PC-9 (cell line): ENCODE measurements around the gene DOCK7. TPM values are rescaled to one million over a fixed set of nuclear protein-coding genes. Genes with fewer than 3 reads are reported as not detected.

ENCODE experiments used
- BruUV-seq: library from RNA; stranded (reverse); fragments of 400-500 nt; replicated peaks from 2 replicates; lab custom pipeline; 2021; lab: Mats Ljungman, UMichigan
- CTCF ChIA-PET: fragments of 300-600 bp; sonication (Branson Sonifier 250); formaldehyde crosslinking; loops from one replicate; lab custom pipeline; 2022; ENCODE audit warnings: antibody characterized with exemption; lab: Charles Lee
- POLR2A ChIA-PET: fragments of 300-600 bp; sonication (Branson Sonifier 250); formaldehyde crosslinking; loops from one replicate; lab custom pipeline; 2022; ENCODE audit warnings: antibody characterized with exemption; ENCODE audit not compliant: unreplicated experiment; lab: Charles Lee
- DNase-seq, 2 experiments: peaks; one replicate each; pipeline versions ENCODE4 v3.0.0 to v3.0.0-alpha.2; 2015 to 2022; ENCODE audit warnings: mixed read lengths in 1 of 2
- H2AFZ ChIP-seq: fragments of 200-600 bp; sonication (generic); 2 replicates; pipeline ENCODE4 v1.8.1; 2017; ENCODE audit warnings: antibody characterized with exemption
- H3F3A ChIP-seq: fragments of 200-600 bp; sonication (generic); 2 replicates; pipeline ENCODE4 v1.8.1; 2017; ENCODE audit warnings: antibody characterized with exemption, mild to moderate bottlenecking, low read depth; ENCODE audit not compliant: insufficient read depth
- H3K27ac ChIP-seq: fragments of 200-600 bp; sonication (generic); 2 replicates; pipeline ENCODE4 v1.6.1; 2016; ENCODE audit warnings: mixed run types
- H3K27me3 ChIP-seq: fragments of 200-600 bp; sonication (generic); 2 replicates; pipeline ENCODE4 v1.6.1; 2016; ENCODE audit warnings: low read depth, mixed run types; ENCODE audit not compliant: insufficient read depth
- H3K36me3 ChIP-seq: fragments of 200-600 bp; sonication (generic); 2 replicates; pipeline ENCODE4 v1.6.1; 2016; ENCODE audit warnings: low read depth, mixed run types
- H3K4me1 ChIP-seq: fragments of 200-600 bp; sonication (generic); replicated peaks from 2 replicates; pipeline ENCODE4 v1.6.1; 2016; ENCODE audit warnings: mixed run types; ENCODE audit not compliant: insufficient read depth
- H3K4me2 ChIP-seq: fragments of 200-600 bp; sonication (generic); 2 replicates; pipeline ENCODE4 v1.6.1; 2017; ENCODE audit warnings: mixed run types
- H3K4me3 ChIP-seq: fragments of 200-600 bp; sonication (generic); 2 replicates; pipeline ENCODE4 v1.6.1; 2016; ENCODE audit warnings: mixed run types
- H3K79me2 ChIP-seq: fragments of 200-600 bp; sonication (generic); 2 replicates; pipeline ENCODE4 v1.6.1; 2017; ENCODE audit warnings: low read depth, mixed run types
- H3K9me2 ChIP-seq: fragments of 200-600 bp; sonication (generic); 2 replicates; pipeline ENCODE4 v1.8.1; 2017; ENCODE audit warnings: mild to moderate bottlenecking; ENCODE audit not compliant: insufficient read depth
- H3K9me3 ChIP-seq: fragments of 200-600 bp; sonication (generic); 2 replicates; pipeline ENCODE4 v1.8.1; 2016; ENCODE audit warnings: low read depth; ENCODE audit not compliant: insufficient read depth
- H4K20me1 ChIP-seq: fragments of 200-600 bp; sonication (generic); 2 replicates; pipeline ENCODE4 v1.8.1; 2017; ENCODE audit not compliant: insufficient read depth
- CTCF ChIP-seq: fragments of 200-600 bp; sonication (generic); conservative IDR thresholded peaks from 2 replicates; pipeline ENCODE4 v1.6.1; 2017; ENCODE audit warnings: mixed run types, antibody characterized with exemption, mild to moderate bottlenecking, moderate library complexity
- EZH2 ChIP-seq: fragments of 200-600 bp; sonication (generic); IDR thresholded peaks from 2 replicates; pipeline ENCODE4 v1.8.0; 2017; ENCODE audit warnings: antibody characterized with exemption, low read depth
- intact Hi-C: fragments of 100-400 bp; cut with micrococcal nuclease; formaldehyde crosslinking; loops from one replicate; pipeline ENCODE4 v1.10.0; 2022; ENCODE audit not compliant: unreplicated experiment
- total RNA-seq: library from RNA; stranded (reverse); gene quantifications from 2 replicates; pipeline ENCODE4 v1.2.3, GENCODE V29; 2021

The DOCK7 gene
- total RNA-seq, 1 experiment from 2014 or later: 34.0 TPM

- no peaks in the 10 kb centered on the region for H3K9me3 ChIP-seq
- H4K20me1 ChIP-seq: no peaks in the 10 kb centered on the region
- no peaks in the 10 kb centered on the region for H3K27me3 ChIP-seq
- CTCF ChIA-PET: interaction anchor here (0.6 kb wide), 1 partner anchor 231 kb away, joined by 11 read pairs; no protein-coding TSS in a partner anchor
- DNase-seq: no peak
- no peaks in the 10 kb centered on the region for H3K4me1 ChIP-seq
- POLR2A ChIA-PET: no interaction called here
- no peak for TF ChIP-seq CTCF
- no peak for TF ChIP-seq EZH2
- H3K27ac ChIP-seq: no peak overlapping the region
- no peaks in the 10 kb centered on the region for H3K36me3 ChIP-seq
- H3F3A ChIP-seq: no peaks in the 10 kb centered on the region
- no peaks in the 10 kb centered on the region for H3K9me2 ChIP-seq
- no peak overlapping the region for H3K4me3 ChIP-seq
- BruUV-seq: no TSS peak
- H3K4me2 ChIP-seq: no peak overlapping the region
- intact Hi-C loops: loop anchor here (5.0 to 10.0 kb wide), 3 partner anchors 114 to 338 kb away; no protein-coding TSS in a partner anchor
- no peaks in the 10 kb centered on the region for H3K79me2 ChIP-seq
- no peak overlapping the region for H2AFZ ChIP-seq
These were observed 281.6 kb downstream of the DOCK7 start for GRCh38 chr1:62406576-62406975.

GRCh38 chr1:62405247-62405646, 282.9 kb downstream of the DOCK7 start:
- intact Hi-C loops: loop anchor here (5.0 to 10.0 kb wide), 3 partner anchors 113 to 340 kb away; no protein-coding TSS in a partner anchor
- Histone ChIP-seq H3K4me2 (no peak overlapping the region), H2AFZ (no peak overlapping the region), H3K27ac (no peak overlapping the region), H3K27me3 (no peaks in the 10 kb centered on the region), H3K36me3 (no peaks in the 10 kb centered on the region), H3F3A (no peaks in the 10 kb centered on the region; the same call in 1 of the 2 replicates), H3K79me2 (no peaks in the 10 kb centered on the region), H4K20me1 (no peaks in the 10 kb centered on the region), H3K4me1 (no peaks in the 10 kb centered on the region), H3K9me2 (no peaks in the 10 kb centered on the region), H3K4me3 (no peak overlapping the region), H3K9me3 (no peaks in the 10 kb centered on the region)
- TF ChIP-seq CTCF: no peak
- no peak for TF ChIP-seq EZH2
- no TSS peak for BruUV-seq
- ChIA-PET POLR2A (no interaction called here), CTCF (interaction anchor here (0.6 to 0.9 kb wide), 4 partner anchors 47 to 661 kb away, joined by 3 to 7 read pairs (median 4); no protein-coding TSS in a partner anchor)
- DNase-seq: no peak

Other genes with a start within 250 kb of the DOCK7 start
- not detected in 2 replicates for gene ANGPTL3, start 90.9 kb downstream of the DOCK7 start, total RNA-seq
- 7.5 and 13.8 TPM in 2 replicates for gene ATG4C, start 95.7 kb upstream of the DOCK7 start, total RNA-seq